NCI-H2227 treated with DMSO at 0.1 percent for 48 hours (cell line): Measurements from ENCODE around the gene MYH7.
"Not testable (repeated sequence)": the region's sequence is repeated elsewhere in the genome, so short reads cannot be mapped to it uniquely, and the experiment has no call there.

Source experiments
- DNase-seq: peaks from one replicate; lab custom pipeline; 2025; lab: John Stamatoyannopoulos, UW

MYH7 gene

DNA sequence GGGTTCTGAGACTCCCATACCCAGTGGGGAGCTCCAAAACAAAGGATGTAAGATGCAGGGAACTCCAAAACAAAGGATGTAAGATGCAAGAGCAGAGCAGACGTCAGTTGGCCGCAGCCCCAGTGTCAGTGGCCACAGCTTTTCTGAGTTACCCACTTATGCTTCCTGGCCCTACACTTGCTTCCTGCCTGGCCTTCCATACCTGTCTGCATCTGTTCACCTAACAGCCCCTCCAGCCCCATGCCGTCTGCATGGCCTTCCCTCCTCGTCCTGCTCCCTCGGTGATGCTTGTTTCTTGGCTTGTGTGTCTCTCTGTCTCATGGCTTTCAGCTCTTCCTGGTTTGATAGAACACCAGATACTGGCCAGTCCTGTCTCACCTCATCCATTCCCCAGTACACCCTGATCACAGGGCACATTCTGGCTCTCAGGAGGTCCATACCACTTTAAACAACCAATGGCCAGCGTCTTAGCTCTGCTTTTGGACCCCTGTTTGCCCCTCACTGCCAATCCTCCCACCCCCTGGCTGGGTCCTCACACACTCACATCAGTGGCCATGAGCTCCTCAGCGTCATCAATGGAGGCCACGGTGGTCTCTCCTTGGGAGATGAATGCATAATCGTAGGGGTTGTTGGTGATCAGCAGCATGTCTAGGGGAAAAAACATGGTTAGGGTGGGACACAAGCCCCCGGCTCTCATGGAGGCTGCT, 5.3 kb downstream of the MYH7 start:
- no peak for DNase-seq

- DNase-seq, result no peak
These were observed 6.6 kb downstream of the MYH7 start for GRCh38 chr14:23428686-23429495.

DNA sequence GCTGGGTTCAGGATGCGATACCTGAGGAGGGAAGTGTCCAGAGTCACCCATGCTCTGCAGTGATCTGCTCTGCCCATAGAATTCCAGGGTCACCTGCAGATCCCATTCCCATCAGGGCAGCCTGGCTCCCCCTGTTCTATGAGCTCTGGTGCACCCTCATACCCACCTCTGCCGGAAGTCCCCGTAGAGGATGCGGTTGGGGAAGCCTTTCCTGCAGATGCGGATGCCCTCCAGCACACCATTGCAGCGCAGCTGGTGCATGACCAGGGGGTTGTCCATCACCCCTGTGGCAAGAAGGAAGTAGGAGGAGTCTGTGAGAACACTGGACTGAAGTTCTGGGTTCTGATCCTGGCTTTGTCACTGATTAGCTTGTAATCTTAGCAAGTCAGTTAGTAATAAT, 9.7 kb downstream of the MYH7 start:
- not testable (repeated sequence) for DNase-seq

GRCh38 chr14:23425169-23425568, 10.3 kb downstream of the MYH7 start:
- DNase-seq, result no peak

DNA sequence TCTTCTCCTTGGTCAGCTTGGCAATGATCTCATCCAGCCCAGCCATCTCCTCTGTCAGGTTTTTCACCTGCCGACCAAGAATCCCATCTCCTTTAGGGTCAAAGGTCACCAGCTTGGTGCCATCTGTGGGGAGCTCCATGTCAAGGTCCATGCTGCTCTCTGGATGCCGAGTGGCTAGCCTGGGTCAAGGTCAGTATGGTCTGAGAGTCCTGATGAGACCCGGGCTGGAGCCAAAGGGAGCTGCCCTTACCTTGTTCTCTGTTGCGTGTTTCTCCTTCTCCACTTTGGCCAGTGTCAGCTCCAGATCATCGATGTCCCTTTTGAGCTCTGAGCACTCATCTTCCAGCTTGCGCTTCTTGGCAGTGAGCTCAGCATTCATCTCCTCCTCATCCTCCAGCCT, 11.8 kb downstream of the MYH7 start:
- no peak for DNase-seq

- no peak for DNase-seq
These were observed 13.9 kb downstream of the MYH7 start for GRCh38 chr14:23421594-23421993.

GRCh38 chr14:23419646-23420045, 15.8 kb downstream of the MYH7 start:
- not testable (repeated sequence) for DNase-seq

- no peak for DNase-seq
These were observed 17.4 kb downstream of the MYH7 start for GRCh38 chr14:23418021-23418420.

- not testable (repeated sequence) for DNase-seq
These were observed 18.2 kb downstream of the MYH7 start for GRCh38 chr14:23417269-23417668.

DNA sequence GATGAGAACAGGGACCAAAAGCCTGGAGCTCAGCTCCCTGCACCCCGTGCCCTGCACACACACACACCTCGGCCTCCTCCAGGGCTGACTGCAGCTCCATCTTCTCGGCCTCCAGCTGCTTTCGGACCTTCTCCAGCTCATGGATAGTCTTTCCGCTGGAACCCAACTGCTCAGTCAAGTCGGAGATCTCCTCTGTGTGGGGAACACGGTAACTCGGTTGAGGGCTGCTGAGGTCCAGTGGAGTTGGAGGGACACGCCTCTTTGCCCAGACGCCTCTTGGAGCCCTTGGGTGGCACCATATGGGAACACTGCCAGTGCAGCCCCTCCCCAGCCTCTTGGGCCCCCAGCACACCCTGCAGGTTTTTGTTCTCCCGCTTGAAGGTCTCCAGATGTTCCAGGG, 18.7 kb downstream of the MYH7 start:
- no peak for DNase-seq

DNA sequence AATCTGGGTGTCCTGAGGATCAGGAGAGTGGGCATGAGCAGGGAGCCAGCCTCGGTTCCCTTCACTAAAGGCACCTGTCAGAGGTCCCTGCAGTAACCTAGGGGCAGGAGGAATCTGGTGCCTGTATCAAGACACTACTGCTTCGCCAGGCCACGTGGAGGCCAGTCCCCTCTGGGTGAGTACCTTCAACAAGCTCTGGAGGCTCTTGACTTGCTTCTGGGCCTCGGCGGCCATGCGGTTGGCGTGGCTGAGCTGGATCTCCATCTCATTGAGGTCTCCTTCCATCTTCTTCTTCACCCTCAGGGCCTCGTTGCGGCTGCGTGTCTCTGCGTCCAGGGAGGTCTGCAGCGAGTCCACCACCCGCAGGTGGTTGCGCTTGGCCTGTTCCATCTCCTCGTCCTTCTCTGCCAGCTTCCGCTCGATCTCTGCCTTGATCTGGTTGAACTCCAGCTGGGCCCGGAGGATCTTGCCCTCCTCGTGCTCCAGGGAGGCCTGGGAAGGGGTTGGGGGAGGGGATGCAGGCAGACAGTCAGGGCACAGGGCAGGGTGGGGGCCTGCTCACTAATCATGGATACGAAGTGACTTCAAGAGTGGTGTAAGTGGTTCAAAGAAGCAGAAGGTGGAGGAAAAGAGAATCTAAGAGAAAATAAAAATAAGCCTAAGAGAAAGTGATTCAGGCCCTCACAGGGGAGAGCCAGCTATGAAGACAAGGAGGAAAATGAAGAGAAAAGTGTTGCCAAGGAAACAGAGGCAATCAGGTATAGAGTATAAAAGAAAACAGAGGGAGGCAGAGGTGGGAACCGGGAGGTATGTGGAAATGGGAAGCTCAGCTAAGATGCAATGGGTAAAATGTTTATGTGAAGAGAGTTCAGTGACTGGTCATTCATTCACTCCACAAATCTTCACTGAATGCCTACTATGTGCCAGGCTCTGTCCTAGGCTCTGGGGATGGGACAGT, 19.4 kb downstream of the MYH7 start:
- no peak for DNase-seq

DNA sequence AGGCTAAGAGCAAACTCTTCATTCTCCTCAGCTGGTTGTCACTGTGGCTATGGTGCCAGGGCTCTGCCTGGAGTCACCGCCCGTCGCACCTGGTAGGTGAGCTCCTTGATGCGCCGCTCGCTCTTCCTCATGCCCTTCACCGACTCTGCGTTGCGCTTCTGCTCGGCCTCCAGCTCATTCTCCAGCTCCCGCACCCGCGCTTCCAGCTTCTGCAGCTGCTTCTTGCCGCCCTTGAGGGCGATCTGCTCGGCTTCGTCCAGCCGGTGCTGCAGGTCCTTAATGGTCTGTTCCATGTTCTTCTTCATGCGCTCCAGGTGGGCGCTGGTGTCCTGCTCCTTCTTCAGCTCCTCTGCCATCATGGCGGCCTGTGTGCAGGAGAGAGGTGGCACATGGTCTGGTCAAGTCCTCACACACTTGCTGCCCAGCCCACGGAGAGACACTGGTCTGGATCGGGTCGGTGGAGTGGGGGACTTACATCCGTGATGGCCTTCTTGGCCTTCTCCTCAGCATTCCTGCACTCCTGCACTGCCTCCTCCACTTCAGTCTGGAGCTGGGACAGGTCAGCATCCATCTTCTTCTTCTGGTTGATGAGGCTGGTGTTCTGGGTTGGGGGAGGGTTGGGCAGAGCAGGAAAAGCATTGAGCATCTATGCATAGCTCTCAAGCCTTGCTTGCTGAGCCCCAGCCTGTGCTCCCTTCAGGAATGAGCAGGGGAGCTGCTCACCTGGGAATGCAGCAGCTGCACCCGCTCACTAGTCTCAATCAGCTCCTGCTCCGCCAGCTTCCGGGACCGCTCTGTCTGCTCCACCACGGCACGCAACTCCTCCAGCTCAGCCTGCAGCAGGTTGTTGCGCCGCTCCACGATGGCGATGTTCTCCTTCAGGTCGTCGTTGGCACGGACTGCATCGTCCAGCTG, 20.3 kb downstream of the MYH7 start:
- DNase-seq, result no peak

GRCh38 chr14:23414254-23414653, 21.2 kb downstream of the MYH7 start:
- DNase-seq, result no peak

DNA sequence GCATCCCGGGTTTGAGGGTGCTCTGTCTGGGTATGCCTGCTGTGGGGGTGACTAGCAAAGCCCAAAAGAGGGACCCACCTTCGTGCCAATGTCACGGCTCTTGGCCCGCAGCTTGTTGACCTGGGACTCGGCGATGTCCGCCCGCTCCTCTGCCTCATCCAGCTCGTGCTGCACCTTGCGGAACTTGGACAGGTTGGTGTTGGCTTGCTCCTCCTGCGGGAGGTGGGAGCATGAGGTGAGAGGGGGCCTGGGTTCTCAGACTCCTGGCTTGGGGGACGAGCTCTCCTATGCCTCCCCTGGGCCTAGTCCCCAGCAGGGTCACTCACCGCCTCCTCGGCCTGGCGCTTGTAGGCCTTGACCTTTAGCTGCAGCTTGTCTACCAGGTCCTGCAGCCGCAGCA, 21.8 kb downstream of the MYH7 start:
- DNase-seq, result no peak

DNA sequence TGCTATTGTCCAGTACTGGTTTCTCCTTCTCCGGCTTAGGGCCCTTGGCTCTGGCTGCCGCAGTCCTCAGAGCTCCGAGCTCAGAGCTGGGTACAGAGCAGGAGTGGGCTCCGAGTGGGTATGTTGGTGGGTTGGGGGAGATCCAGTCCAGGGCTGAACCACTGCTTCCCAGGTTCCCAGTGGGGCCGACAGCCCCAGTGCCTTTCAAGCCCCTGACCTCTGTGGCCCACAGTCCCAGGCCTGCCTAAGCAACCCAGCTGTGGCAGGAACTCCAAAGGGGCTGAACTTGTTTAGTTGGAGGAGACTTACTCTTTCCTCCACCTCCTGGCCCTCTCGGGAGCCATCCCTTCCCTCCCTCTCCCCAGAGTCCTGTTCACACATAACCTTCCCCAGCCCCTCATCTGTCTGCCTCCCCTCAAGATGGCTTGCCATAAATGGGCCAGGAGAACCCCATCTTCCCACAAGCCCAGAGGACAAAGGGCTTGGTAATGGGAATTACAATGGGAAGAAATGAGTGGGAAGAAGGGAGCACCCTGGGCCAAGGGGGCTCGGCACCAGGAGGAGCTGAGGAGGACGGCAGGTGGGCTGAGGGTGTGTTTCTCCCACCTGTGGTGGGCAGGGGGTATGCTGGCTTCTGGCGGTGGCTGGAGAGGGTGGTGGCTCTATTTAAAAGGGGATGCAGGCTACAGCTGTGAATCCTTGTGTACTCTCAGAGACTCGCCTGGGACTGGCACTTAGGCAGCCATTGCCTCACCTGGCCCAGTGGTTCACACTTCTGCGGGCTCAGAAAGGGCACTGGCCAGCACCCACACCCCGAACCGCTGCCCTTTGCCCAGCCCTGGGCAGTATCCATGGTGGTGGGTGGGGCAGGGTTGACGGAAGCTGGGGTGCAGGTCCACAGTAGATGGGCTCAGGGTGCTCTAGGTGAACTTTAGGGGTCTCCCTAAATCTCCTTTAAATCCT, 23.6 kb downstream of the MYH7 start:
- DNase-seq, result no peak

DNA sequence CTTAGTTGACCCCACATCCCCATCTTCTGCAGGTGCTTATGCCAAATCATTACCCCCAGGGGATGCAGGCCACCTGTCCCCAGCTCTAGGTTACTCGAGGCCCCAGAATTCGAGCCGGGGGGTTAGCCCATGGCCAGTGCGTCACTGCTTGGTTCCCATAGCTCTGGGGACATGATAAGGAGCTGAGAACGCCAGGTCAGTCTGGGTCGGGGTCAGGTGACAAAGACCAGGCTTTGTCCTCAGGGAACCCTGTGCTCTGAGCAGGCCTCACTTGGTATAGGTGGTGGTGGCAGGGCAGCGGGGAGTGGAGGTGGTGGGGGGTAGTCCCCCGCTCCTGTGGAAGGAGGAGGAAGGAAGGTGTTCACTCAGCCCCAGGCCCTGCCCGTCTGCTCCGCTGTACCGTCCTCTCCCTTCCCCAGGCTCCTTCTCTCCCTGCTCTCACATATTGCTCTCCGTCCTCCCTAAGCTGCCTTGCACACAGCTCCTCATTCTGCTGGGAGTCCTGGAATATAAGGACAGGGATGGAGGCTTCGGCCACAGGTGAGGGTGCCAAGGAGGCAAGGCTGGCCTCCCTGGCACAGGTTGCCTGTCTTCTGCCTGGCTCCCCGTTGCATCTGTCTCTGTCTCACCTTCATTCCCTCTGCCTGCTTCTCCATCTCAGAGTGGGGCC, 25.4 kb downstream of the MYH7 start:
- DNase-seq, result no peak

DNA sequence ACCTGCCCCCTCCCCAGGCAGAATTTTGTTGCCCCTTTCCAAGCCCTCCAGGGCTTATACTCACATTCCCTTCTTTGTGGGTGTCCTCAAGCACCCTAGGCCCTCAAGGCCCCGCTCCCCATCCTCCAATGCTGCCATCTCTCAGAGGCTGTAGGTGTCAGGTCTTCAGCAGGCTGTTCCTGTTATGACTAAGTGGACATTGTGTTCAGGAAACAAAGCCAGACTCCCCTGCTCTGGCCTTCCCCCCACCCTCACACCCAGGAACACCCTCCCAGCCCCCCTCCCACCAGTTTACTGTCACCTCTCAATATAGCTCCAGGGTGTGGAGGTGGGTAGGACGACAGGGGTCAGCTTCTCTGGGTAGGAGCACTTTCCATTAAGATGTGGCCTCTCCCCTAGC, 26.0 kb downstream of the MYH7 start:
- no peak for DNase-seq

DNA sequence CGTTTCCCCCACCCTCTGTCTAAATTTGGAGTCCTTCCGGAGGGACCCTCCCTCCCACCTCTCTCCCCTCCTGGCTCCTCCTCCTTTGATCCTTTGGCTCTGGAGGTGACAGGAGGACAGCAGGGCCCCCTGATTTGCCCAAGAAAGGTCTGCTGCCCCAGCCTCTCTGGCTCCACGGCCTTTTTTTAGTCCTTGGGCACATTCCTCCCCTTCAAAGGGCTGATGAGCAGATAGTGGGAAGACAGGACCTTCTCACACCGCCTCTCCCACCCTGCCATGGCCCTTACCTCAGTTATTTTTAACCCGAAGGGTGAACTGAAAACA, 27.2 kb downstream of the MYH7 start:
- no peak for DNase-seq

DNA sequence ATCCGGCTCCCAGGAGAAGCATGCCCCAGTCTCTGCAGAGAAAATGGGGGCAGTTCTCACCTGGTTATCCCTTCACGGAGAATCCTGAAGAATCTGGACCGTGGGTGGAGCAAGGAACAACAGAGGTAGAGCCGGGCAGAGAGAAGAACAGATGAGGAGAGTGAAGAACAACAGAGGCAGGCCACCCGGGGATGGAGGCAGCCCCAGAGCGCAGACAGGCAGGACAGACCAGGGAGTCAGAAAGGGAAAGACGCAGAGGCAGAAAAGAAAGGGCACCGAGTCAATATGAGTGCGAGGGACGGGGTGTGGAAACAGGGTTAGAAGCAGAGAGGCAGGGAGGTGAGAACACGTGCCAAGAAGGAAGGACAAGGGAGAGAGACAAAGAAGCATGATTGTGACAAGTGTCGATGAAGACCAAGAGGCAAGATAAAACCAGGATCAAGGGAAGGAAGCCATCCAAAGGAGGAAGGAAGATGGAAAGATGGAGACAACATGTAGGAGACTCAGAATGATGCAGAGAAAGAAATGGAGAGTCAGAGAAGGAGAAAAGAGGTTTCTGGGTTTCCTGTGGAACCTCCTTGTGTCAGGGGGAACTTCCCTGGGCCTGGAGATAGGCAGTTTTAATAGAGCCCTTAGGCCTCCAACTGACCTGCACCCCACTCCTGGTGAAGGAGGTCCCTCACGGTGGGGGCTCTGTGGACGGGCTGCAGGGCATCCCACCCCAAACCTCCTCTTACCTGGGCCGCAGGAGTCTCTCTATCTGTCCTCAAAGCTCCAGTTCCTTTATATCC, 27.7 kb downstream of the MYH7 start, which contains the start of gene MYH6:
Gene MYH6 (minus strand): TSS at position 758 of the 791 bp plus-strand sequence. CDS start 1,050 bp downstream, outside the sequence.
- no peak for DNase-seq
